HG03575 (cell line): Measurements from ENCODE around the gene KLHL2.
"Not testable (repeated sequence)": the region's sequence is repeated elsewhere in the genome, so short reads cannot be mapped to it uniquely, and the experiment has no call there.

Experiments
- ATAC-seq: cut with Tn5 transposase; IDR thresholded peaks from one replicate; pipeline ENCODE4 v1.9.1; 2021; ENCODE audit not compliant: unreplicated experiment, insufficient number of reproducible peaks, low FRiP score; ENCODE audit errors: extremely low read depth

The KLHL2 gene

GRCh38 chr4:165198329-165198728 lies 9.0 kb upstream of the KLHL2 start:
- no peak for ATAC-seq

GRCh38 chr4:165199286-165199685 lies 8.1 kb upstream of the KLHL2 start:
- ATAC-seq = no peak

- no peak for ATAC-seq
Observed at GRCh38 chr4:165199722-165200121, 7.6 kb upstream of the KLHL2 start.

GRCh38 chr4:165201806-165202205 lies 5.6 kb upstream of the KLHL2 start:
- no peak for ATAC-seq

- no peak for ATAC-seq
Observed at GRCh38 chr4:165203541-165204461, 3.6 kb upstream of the KLHL2 start.

- ATAC-seq = no peak
Observed at GRCh38 chr4:165204462-165204830, 2.9 kb upstream of the KLHL2 start.

- no peak for ATAC-seq
Observed at GRCh38 chr4:165207016-165207430, 338 bp upstream of the KLHL2 start.

- no peak for ATAC-seq
Observed at GRCh38 chr4:165208221-165208652, 876 bp downstream of the KLHL2 start.

- no peak for ATAC-seq
Observed at GRCh38 chr4:165208741-165209388, 1.5 kb downstream of the KLHL2 start.

- no peak for ATAC-seq
Observed at GRCh38 chr4:165209796-165210195, 2.4 kb downstream of the KLHL2 start.

GRCh38 chr4:165210566-165210965 lies 3.2 kb downstream of the KLHL2 start:
- ATAC-seq = no peak

GRCh38 chr4:165212647-165213046 lies 5.3 kb downstream of the KLHL2 start:
- ATAC-seq = not testable (repeated sequence)

GRCh38 chr4:165213404-165213803 lies 6.0 kb downstream of the KLHL2 start:
- not testable (repeated sequence) for ATAC-seq

- not testable (repeated sequence) for ATAC-seq
Observed at GRCh38 chr4:165213991-165214709, 6.8 kb downstream of the KLHL2 start.

- not testable (repeated sequence) for ATAC-seq
Observed at GRCh38 chr4:165215034-165215751, 7.8 kb downstream of the KLHL2 start.

- peak; percentile 56 for ATAC-seq
Observed at GRCh38 chr4:165215761-165216487, 8.6 kb downstream of the KLHL2 start.

- ATAC-seq = no peak
Observed at GRCh38 chr4:165217325-165217724, 10.0 kb downstream of the KLHL2 start.

GRCh38 chr4:165221306-165221705 lies 13.9 kb downstream of the KLHL2 start:
- not testable (repeated sequence) for ATAC-seq
